Mesendoderm (in vitro differentiated cells): ENCODE measurements around the gene CCDC9B.

Experiments used
- DNase-seq: peaks from one replicate; pipeline ENCODE4 v3.0.0; 2013
- H2AK5ac ChIP-seq: 2 replicates; pipeline ENCODE4 v1.6.1; 2013; ENCODE audit warnings: low read length, inconsistent platforms
- H2BK120ac ChIP-seq: 2 replicates; pipeline ENCODE4 v1.6.1; 2013; ENCODE audit warnings: low read depth, mild to moderate bottlenecking, low read length, moderate library complexity, mixed read lengths
- H2BK15ac ChIP-seq: replicated peaks from 2 replicates; pipeline ENCODE4 v1.6.1; 2013; ENCODE audit warnings: low read depth, mild to moderate bottlenecking, moderate library complexity
- H2BK5ac ChIP-seq: 2 replicates; pipeline ENCODE4 v1.6.1; 2013; ENCODE audit warnings: low read length, inconsistent platforms
- H3K18ac ChIP-seq: 2 replicates; pipeline ENCODE4 v1.6.1; 2013; ENCODE audit warnings: mild to moderate bottlenecking, low read length, mixed read lengths
- H3K23ac ChIP-seq: one replicate; pipeline ENCODE4 v1.6.1; 2013; ENCODE audit warnings: low read length
- H3K27ac ChIP-seq: 2 replicates; pipeline ENCODE4 v1.5.1; 2013; ENCODE audit warnings: low read depth, mild to moderate bottlenecking, inconsistent platforms, low read length, moderate library complexity
- H3K27me3 ChIP-seq: 2 replicates; pipeline ENCODE4 v1.6.1; 2013; ENCODE audit warnings: low read length, control low read depth, mild to moderate bottlenecking, inconsistent platforms; ENCODE audit not compliant: insufficient read depth, poor library complexity
- H3K36me3 ChIP-seq: 2 replicates; pipeline ENCODE4 v1.6.1; 2013; ENCODE audit warnings: low read length, inconsistent platforms; ENCODE audit not compliant: control insufficient read depth, insufficient read depth
- H3K4ac ChIP-seq: one replicate; pipeline ENCODE4 v1.6.1; 2013; ENCODE audit warnings: low read depth, mild to moderate bottlenecking, low read length, moderate library complexity
- H3K4me1 ChIP-seq: 2 replicates; pipeline ENCODE4 v1.6.1; 2013; ENCODE audit warnings: low read depth, low read length, inconsistent platforms; ENCODE audit not compliant: control insufficient read depth
- H3K4me2 ChIP-seq: 2 replicates; pipeline ENCODE4 v1.6.1; 2013; ENCODE audit warnings: low read length
- H3K4me3 ChIP-seq: 2 replicates; pipeline ENCODE4 v1.5.1; 2013; ENCODE audit warnings: mild to moderate bottlenecking, low read length
- H3K56ac ChIP-seq: one replicate; pipeline ENCODE4 v1.6.1; 2013; ENCODE audit warnings: low read length
- H3K79me1 ChIP-seq: 2 replicates; pipeline ENCODE4 v1.6.1; 2013; ENCODE audit warnings: low read length, inconsistent platforms
- H3K79me2 ChIP-seq: 2 replicates; pipeline ENCODE4 v1.6.1; 2013; ENCODE audit warnings: mild to moderate bottlenecking, low read length; ENCODE audit not compliant: control insufficient read depth, insufficient read depth
- H3K9ac ChIP-seq: 2 replicates; pipeline ENCODE4 v1.6.1; 2013; ENCODE audit warnings: low read length, inconsistent platforms
- H4K5ac ChIP-seq: one replicate; pipeline ENCODE4 v1.6.1; 2013; ENCODE audit warnings: low read length
- H4K8ac ChIP-seq: one replicate; pipeline ENCODE4 v1.6.1; 2013; ENCODE audit warnings: low read depth, mild to moderate bottlenecking, control low read depth, low read length, moderate library complexity
- WGBS: extraction: QIAGEN DNeasy Blood & Tissue Kit; methylation state at CpG from one replicate; pipeline ENCODE4 v1.1.7; 2013; ENCODE audit warnings: low lambda C conversion rate, missing lambda C conversion rate; ENCODE audit not compliant: insufficient coverage; ENCODE audit errors: extremely low coverage; 5-methylcytosine and 5-hydroxymethylcytosine counted together

CCDC9B gene

GRCh38 chr15:40313531-40314398, 27.0 kb downstream of the CCDC9B start:
- DNase-seq: no peak
- Histone ChIP-seq H3K23ac (no peak overlapping the region), H3K36me3 (no peaks in the 10 kb centered on the region), H2BK5ac (no peak overlapping the region), H2AK5ac (no peak overlapping the region), H3K18ac (no peak overlapping the region), H3K4me3 (no peak overlapping the region), H3K56ac (no peak overlapping the region), H3K9ac (no peak overlapping the region), H3K79me1 (no peaks in the 10 kb centered on the region), H2BK15ac (no peak overlapping the region), H3K4me2 (no peak overlapping the region), H4K8ac (no peak overlapping the region), H2BK120ac (no peak overlapping the region), H4K5ac (no peak overlapping the region), H3K27me3 (no peaks in the 10 kb centered on the region), H3K4me1 (peaks cover under 1% of the 10 kb centered on the region), H3K4ac (no peak overlapping the region), H3K79me2 (no peaks in the 10 kb centered on the region), H3K27ac (no peak overlapping the region)
- WGBS: no CpG with 5 or more reads among the region's 10 CpGs

GRCh38 chr15:40312370-40313158, 28.2 kb downstream of the CCDC9B start:
- no peak for DNase-seq
- H3K79me2 ChIP-seq: no peaks in the 10 kb centered on the region
- no peaks in the 10 kb centered on the region for H3K36me3 ChIP-seq
- no peak overlapping the region for H3K56ac ChIP-seq
- no peak overlapping the region for H3K4ac ChIP-seq
- no peak overlapping the region for H3K18ac ChIP-seq
- H3K27ac ChIP-seq: no peak overlapping the region
- H3K79me1 ChIP-seq: no peaks in the 10 kb centered on the region
- no peak overlapping the region for H3K4me3 ChIP-seq
- H3K4me2 ChIP-seq: no peak overlapping the region
- H2BK120ac ChIP-seq: no peak overlapping the region
- H4K5ac ChIP-seq: no peak overlapping the region
- H2AK5ac ChIP-seq: no peak overlapping the region
- H3K23ac ChIP-seq: no peak overlapping the region
- H3K9ac ChIP-seq: no peak overlapping the region
- no peak overlapping the region for H2BK5ac ChIP-seq
- H4K8ac ChIP-seq: no peak overlapping the region
- H2BK15ac ChIP-seq: no peak overlapping the region
- H3K27me3 ChIP-seq: no peaks in the 10 kb centered on the region
- no CpG with 5 or more reads among the region's 10 CpGs for WGBS
- H3K4me1 ChIP-seq: peaks cover 5% of the 10 kb centered on the region

- H4K8ac ChIP-seq: no peak overlapping the region
- WGBS: no CpG with 5 or more reads among the region's 3 CpGs
- H3K79me1 ChIP-seq: no peaks in the 10 kb centered on the region
- no peak overlapping the region for H3K4ac ChIP-seq
- no peaks in the 10 kb centered on the region for H3K36me3 ChIP-seq
- H3K79me2 ChIP-seq: no peaks in the 10 kb centered on the region
- no peak overlapping the region for H3K23ac ChIP-seq
- H3K18ac ChIP-seq: no peak overlapping the region
- H3K27me3 ChIP-seq: no peaks in the 10 kb centered on the region
- H4K5ac ChIP-seq: no peak overlapping the region
- H3K4me2 ChIP-seq: no peak overlapping the region
- H2AK5ac ChIP-seq: no peak overlapping the region
- no peak for DNase-seq
- no peak overlapping the region for H2BK5ac ChIP-seq
- no peak overlapping the region for H3K9ac ChIP-seq
- H2BK120ac ChIP-seq: no peak overlapping the region
- no peak overlapping the region for H3K4me3 ChIP-seq
- no peak overlapping the region for H2BK15ac ChIP-seq
- no peak overlapping the region for H3K56ac ChIP-seq
- H3K4me1 ChIP-seq: peaks cover 5% of the 10 kb centered on the region
- no peak overlapping the region for H3K27ac ChIP-seq
Observed at GRCh38 chr15:40310993-40311392, 29.7 kb downstream of the CCDC9B start.

- Histone ChIP-seq H2BK5ac (no peak overlapping the region), H4K8ac (no peak overlapping the region), H3K23ac (no peak overlapping the region), H2BK15ac (no peak overlapping the region), H4K5ac (no peak overlapping the region), H3K9ac (no peak overlapping the region), H3K4ac (no peak overlapping the region), H3K18ac (no peak overlapping the region), H3K4me3 (no peak overlapping the region), H3K79me1 (no peaks in the 10 kb centered on the region), H3K4me2 (no peak overlapping the region), H3K79me2 (no peaks in the 10 kb centered on the region), H2AK5ac (no peak overlapping the region), H3K27me3 (no peaks in the 10 kb centered on the region), H3K56ac (no peak overlapping the region), H3K4me1 (peaks cover 5% of the 10 kb centered on the region), H3K27ac (no peak overlapping the region), H2BK120ac (no peak overlapping the region), H3K36me3 (no peaks in the 10 kb centered on the region)
- peak; percentile 78 for DNase-seq
- WGBS: no CpG with 5 or more reads among the region's 4 CpGs
Observed at GRCh38 chr15:40310001-40310959, 30.5 kb downstream of the CCDC9B start.

- WGBS: no CpG with 5 or more reads among the region's 8 CpGs
Observed at GRCh38 chr15:40309344-40309862, 31.3 kb downstream of the CCDC9B start.

More at GRCh38 chr15:40309344-40309862, 31.3 kb downstream of the CCDC9B start:
- no peak overlapping the region for H3K4ac ChIP-seq
- no peak overlapping the region for H2BK120ac ChIP-seq
- no peaks in the 10 kb centered on the region for H3K36me3 ChIP-seq
- H3K4me2 ChIP-seq: no peak overlapping the region
- no peak overlapping the region for H2AK5ac ChIP-seq
- H3K23ac ChIP-seq: no peak overlapping the region
- no peaks in the 10 kb centered on the region for H3K79me1 ChIP-seq
- no peak overlapping the region for H2BK5ac ChIP-seq
- H3K4me1 ChIP-seq: peaks cover 5% of the 10 kb centered on the region
- H3K27me3 ChIP-seq: no peaks in the 10 kb centered on the region
- no peak overlapping the region for H4K8ac ChIP-seq
- H3K27ac ChIP-seq: no peak overlapping the region
- DNase-seq: no peak
- H3K56ac ChIP-seq: no peak overlapping the region
- H4K5ac ChIP-seq: no peak overlapping the region
- H3K9ac ChIP-seq: no peak overlapping the region
- no peak overlapping the region for H2BK15ac ChIP-seq
- no peaks in the 10 kb centered on the region for H3K79me2 ChIP-seq
- H3K4me3 ChIP-seq: no peak overlapping the region
- H3K18ac ChIP-seq: no peak overlapping the region
